Eye (tissue), 1 donor: Measurements from ENCODE around the gene CTDNEP1.
"Not testable (repeated sequence)": the region's sequence is repeated elsewhere in the genome, so short reads cannot be mapped to it uniquely, and the experiment has no call there.

Experiments
- DNase-seq: peaks from one replicate; pipeline ENCODE4 v3.0.0-alpha.2; 2015

CTDNEP1 gene

DNA sequence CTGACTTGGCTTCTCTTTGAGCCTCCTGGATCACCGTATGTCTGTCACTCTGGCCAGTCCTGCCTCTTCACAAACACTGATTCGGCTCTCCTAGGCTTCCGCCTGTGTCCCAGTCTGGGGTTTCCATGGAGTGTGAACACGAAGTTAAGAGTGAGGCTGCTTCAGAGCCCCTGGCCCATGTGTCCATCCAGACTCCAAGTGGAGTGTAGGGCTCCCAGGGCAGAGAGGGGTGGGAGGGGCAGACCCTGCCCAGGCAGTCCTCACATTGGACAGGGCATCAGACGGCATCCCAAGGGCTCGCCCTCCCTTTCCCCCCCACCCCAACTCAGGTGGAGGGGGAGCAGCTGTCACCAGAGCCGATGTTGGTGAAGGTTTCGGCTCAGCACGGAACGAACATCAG, 7.7 kb downstream of the CTDNEP1 start:
- not testable (repeated sequence) for DNase-seq

DNA sequence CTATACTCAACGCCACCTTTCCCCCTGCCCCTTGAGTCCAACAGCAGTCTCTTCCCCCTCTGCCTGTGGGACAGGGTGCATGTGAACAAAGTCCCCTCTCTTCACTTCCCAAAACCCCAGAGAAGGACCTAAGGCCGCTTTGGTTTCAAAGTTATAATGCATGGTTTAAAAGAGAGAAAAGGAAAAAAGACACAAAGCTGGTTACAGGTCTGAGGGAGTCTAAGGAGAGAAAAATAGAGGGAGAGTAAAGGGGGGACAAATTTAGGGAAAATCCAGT, 8.1 kb downstream of the CTDNEP1 start:
- no peak for DNase-seq

- peak; percentile 99 for DNase-seq
Observed at GRCh38 chr17:7242717-7243452, 8.6 kb downstream of the CTDNEP1 start.

DNA sequence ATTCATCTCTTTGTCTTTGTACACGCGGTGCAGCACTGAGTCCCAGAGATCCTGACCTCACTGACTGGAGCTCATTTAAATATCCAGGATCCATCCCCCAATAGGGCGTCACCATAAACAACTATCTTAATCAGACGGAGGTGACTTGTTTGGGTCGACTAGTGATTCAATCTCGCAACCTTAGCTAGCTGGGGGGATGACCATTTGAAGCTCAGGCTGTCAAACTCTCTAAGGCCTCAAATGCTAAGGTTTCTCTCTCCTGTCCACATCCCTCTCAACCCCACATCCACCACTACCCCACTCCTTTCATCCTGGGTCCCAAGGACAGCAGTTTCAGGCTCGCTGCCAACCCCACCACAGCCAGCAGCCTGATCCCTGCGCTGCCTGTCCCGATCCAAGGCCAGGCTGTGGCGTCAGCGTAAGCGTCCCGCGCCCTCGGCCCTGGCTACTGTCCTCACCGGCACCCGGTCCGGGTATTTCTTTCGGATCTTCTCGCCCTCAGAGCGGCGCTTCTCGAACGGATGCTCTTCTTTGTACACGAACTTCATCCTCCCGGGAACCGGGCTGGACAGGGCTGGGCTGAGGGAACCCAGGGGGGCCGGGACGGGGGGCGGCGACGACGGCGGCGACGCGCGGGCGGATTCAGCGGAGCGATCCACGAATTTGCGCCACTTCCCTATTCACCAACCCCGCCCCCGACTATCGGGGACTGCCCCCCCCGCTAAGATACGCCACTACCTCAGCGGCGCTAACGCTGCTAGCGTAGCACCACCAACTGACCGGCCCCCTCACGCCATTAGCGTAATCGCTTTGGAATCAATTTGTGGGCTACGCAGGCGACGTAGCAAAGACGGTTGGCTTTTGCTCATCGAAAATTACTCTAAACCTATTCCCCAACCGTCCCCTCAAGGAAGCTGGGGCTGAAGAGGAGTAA, 9.5 kb downstream of the CTDNEP1 start, which contains the start of gene GABARAP:
GABARAP (minus strand) TSS at position 667 of the 934 bp plus-strand sequence; CDS start at position 548, 119 bp downstream.
- DNase-seq, result peak; percentile 99

DNA sequence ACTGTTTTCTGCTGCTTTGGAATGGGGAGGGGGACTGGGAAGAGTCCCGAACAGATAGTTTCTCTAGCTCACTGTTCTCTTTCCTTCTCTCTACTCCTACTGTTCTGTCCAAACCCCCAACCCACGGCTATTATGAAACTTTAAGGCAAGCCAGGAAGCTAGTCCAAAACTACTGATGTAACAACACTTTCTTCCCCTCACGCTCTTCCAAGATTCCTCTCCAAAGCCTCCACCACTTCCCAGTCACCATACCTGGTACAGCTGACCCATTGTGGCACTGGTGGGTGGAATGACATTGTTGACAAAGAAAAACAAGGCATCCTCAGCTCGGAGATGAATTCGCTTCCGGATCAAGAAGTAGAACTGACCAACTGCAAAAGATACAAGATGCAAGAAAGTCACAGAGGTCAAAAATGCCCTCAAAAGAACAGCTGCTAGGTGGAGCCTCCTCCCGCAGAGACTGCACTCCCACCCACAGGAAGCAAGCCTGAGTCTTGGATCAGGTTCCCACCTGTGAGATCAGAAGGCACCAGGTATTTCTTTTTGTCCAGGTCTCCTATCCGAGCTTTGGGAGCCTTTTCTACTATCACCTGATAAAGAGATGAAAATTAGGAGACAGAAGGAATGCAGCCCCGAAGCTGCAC, 10.3 kb downstream of the CTDNEP1 start:
- no peak for DNase-seq

DNA sequence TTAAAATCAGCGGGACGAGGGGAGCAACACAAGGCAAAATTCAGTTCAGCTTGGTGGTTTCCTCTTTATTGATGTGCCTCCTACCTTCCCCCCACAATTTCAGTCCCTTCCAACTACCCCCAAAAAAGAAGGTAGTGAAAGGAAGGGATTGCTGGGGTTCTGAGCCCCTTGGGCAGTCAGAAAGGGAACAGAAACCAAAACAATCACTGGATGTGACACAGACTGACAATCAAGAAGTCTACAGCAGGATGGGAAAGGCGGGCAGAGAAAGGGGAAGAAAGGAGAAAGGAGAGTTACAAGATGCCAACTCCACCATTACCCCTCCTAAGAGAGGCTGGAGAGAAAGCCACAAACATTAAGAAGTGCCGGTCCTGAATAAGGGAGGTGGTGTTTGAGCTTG, 11.2 kb downstream of the CTDNEP1 start:
- DNase-seq, result no peak

GRCh38 chr17:7239091-7240027, 12.2 kb downstream of the CTDNEP1 start, which contains the start of gene PHF23:
PHF23 (minus strand) TSS chr17:7239457; CDS start chr17:7239279, 178 bp downstream.
- peak; percentile 100 for DNase-seq

DNA sequence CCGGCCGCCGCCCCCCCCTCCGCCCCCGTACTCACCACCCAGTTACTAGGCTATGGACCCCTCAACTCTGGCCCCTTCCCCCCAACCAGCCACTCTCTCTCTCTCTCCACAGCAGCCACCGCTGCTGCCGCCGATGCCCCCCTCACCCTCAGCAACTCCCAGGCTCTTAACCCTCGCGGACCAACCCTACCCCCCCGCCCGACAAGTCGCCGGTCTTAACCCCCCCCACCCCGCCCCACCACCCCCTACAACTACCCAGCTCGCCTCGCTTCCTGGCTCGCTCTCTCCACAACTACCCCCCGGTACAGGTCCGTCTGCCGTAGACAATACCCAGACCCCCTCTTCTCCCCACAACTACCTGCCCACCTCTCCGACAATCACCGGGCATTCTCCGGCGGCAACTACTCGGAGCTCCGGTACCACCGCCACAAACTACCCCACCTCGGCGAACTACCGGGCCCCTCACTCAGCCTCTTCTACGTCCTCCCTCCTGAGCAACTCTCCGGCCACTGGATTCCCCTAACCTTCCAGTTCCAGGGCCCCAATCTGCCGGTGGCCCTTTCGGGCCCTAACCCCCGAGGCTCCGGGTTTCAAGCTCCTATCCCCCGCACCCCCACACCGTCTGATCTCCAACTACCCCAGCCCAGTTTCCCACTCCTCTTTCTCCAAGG, 13.0 kb downstream of the CTDNEP1 start:
- DNase-seq, result peak; percentile 35

DNA sequence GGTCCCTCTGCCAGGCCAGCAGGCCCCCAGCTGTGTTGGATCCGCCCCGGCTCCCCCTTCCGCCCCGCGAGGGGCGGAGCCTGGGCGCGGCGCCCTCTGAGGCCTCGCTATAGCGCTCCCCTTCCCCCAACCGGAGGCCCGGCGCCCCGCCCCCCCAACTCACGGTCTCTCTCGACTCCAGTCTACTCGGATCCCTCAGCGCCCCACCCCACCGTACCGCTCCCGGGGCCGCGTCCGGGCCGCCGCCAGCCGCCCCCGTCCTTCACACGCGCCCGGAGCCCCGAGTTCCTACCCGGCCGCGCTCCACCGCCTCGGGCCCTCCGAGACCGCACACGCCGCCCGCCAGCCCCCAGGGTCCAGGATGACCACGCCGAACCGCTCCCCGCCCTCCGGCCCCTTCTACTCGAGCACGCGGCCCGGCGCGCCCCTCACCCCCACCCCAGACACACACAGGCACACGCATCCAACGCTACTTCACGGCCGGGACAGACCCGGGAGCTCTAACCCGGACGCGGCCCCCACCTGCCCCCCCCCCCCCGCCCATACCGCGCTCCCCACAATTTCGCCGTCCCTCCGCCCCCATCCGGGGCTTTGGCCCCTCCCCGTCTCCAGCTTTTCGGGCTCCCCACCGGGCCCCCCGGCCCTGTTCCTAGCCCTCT, 13.6 kb downstream of the CTDNEP1 start:
- peak; percentile 84 for DNase-seq

DNA sequence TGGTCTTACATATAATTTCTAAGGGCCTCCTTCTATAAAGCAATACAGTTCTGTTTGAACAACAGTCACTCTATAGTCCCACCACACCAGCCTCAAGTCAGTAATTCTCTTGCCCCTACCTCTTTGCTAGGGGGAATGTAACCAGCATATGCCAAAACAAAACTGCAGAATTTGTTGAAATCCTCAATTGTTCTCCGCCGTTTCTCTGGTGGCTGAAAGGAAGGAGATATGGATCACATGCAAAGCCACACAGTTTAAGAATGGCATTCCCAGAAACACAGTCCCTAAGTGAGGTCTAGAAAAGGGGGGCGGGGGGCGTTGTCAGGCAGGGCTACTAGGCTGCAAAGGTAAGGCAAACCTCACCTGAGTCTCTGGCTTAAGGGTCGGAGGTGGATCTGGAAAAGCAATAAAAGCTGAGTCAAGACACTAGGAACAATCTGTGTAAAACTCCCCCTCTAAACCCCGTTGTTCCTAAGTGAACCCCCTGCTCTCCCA, 14.2 kb downstream of the CTDNEP1 start:
- no peak for DNase-seq

- no peak for DNase-seq
Observed at GRCh38 chr17:7236808-7237207, 14.7 kb downstream of the CTDNEP1 start.

GRCh38 chr17:7235693-7236665, 15.6 kb downstream of the CTDNEP1 start:
- DNase-seq, result no peak

DNA sequence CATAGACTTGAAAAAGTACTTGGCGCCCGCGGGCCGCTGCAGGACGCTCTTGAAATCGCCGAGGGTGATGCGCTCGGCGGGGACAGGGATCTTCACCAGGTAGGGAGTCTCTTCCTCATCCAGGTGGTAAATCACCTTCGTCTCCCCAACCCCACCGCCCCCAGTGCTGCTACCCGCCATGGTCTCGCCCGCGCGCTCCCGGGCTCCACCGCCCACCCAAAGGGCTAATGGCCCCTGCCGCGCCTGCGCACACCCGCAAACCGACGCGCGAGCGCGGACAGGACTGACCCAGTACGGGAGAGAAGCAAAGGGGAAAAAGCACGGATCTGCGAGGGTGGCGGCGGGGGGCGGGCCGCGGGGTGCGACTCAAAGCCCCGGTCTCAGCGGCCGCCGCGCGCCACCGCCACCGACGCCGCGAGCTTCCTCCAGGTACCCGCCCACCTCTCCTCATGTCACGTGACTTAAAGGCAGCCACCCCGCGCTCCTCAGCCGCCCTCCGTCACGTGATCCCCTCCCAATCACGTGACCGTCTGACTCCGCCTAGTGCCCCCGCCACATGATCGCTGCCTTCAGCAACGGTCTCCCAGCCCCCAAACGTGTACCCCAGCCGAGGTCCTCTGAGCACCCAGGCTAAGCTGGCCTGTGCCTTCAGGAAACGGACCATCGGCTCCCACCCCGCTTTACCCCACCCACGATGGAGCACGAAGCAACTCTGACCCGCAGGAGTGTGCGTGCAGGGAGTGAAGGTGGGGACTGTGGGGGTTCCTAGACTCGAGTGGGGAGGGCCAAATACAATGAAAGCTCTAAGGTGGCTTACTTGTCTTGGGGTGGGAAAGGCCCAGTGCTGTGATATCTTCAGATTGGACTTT, 17.2 kb downstream of the CTDNEP1 start, which contains the start of gene DVL2:
DVL2 (minus strand) TSS at position 435 of the 869 bp plus-strand sequence; CDS start at position 180, 255 bp downstream.
- peak; percentile 97 for DNase-seq

DNA sequence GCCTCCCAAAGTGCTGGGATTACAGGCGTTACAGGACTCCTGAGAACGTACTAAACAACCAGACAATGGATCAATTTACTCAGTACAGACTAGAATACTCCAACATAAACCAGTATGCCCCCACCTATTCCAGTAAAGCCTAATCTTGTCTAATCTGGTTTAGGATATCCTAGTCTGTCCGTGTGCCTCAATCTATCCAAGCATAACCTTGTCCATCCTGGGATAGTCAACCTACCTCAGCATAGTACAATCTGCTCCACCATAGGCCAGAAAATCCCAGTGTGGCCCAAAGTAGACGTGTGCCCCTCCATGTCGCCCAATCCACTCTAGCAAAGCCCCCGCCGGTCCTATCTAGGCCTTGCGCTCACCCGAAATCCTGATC, 17.8 kb downstream of the CTDNEP1 start:
- DNase-seq, result no peak

DNA sequence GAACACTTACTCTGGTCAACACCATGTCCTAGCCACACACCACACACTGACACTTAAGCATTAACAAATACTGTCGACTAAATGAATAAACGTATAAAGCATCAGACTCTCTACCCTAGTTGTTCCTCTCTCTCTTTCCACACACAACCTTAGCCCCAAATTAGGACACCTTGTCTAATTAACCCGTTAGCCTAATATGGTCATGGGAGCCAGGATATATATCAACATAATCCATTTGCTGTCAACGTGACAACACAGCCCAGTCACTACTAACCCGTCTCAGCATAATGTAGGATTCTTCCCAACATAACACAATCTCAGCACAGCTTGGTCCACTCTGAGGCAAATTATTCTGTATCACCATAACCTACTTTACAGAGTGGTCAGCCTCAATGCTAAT, 19.4 kb downstream of the CTDNEP1 start:
- no peak for DNase-seq

DNA sequence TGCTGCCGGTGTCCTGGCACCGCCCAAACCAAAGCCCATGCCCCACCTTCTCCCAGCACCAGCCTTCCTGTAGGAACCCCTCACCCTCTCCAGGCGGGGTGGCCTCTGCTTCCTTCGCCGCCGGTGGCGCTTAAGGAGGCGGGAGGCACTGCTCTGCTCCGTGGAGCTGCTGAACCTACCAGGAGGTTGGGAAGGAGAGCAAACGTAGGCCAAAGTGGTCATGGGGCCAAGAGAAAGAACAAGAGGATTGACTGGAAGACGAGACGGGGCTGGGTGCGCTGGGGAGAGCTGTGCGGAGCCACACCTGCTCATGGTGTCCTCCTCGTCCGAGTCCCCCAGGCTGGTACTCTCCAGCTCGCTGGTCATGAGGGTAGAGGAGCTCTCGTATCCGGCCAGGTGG, 22.0 kb downstream of the CTDNEP1 start:
- no peak for DNase-seq

GRCh38 chr17:7228920-7229319, 22.6 kb downstream of the CTDNEP1 start:
- no peak for DNase-seq
